Astrocyte of the cerebellum (primary cell): ENCODE results near the gene CORO2A.

ENCODE experiments used
- DNase-seq: peaks from one replicate; pipeline ENCODE4 v3.0.0-alpha.2; 2011; ENCODE audit warnings: low read depth
- H3K4me3 ChIP-seq: 2 replicates; pipeline ENCODE4 v1.5.1; 2011; ENCODE audit warnings: mild to moderate bottlenecking, low read depth, low read length, moderate library complexity
- CTCF ChIP-seq: IDR thresholded peaks from 2 replicates; pipeline ENCODE4 v1.5.1; 2012; ENCODE audit warnings: low read length, low read depth, moderate library complexity, mild to moderate bottlenecking; ENCODE audit errors: missing control alignments
- in situ Hi-C: cut with HindIII; loops from 2 replicates; pipeline ENCODE4 v1.10.0; 2017; ENCODE audit warnings: low sequenced_read_pairs

Gene CORO2A

GRCh38 chr9:98184326-98184725 lies 8.1 kb downstream of the CORO2A start:
- no peak for DNase-seq
- H3K4me3 ChIP-seq: no peak overlapping the region
- TF ChIP-seq CTCF: no peak
- in situ Hi-C loops: no loop called here

- no peak overlapping the region for H3K4me3 ChIP-seq
- DNase-seq: no peak
- in situ Hi-C loops: no loop called here
- no peak for TF ChIP-seq CTCF
Observed at GRCh38 chr9:98182889-98183599, 9.4 kb downstream of the CORO2A start.

DNA sequence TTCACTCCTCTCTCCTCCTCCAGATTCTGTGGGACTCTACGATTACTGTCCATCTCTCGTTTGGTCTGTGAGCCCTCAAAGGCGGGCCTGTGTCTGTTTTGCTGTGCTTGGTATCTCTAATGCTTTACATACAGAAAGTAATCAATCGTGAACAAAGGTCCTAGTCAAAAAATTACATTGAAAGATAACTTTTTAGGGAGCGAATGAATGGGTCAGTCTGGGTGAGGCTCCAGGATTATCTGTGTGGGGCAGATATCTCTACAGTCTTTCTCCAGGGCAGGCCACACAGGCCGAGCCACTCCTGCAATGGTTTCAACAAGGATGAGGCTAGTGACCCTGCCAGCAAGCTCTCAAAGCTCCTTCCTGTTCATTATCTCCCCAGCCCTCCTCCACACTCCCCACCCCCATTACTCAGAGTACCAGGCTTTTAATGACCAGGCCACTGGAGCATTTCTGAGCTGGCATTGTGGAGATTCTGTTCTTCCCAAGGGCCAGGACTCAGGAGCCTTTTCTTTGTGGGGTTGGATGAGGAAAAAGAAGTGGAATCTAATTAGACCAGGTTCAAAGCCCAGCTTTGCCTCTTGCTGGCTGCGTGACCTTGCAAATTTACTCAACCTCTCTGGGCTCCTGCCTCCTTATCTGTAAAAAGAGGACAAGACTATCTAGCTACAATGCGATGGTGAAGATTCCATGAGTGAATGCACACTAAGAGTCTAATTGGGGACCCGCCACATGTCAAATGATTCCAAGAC lies 10.2 kb downstream of the CORO2A start:
- in situ Hi-C loops: no loop called here
- no peak for TF ChIP-seq CTCF

GRCh38 chr9:98181746-98182068 lies 10.7 kb downstream of the CORO2A start:
- H3K4me3 ChIP-seq: no peak overlapping the region
- no peak for TF ChIP-seq CTCF
- in situ Hi-C loops: no loop called here
- DNase-seq: no peak

More for the DNA sequence above, 10.2 kb downstream of the CORO2A start:
- DNase-seq: no peak
- no peak overlapping the region for H3K4me3 ChIP-seq

DNA sequence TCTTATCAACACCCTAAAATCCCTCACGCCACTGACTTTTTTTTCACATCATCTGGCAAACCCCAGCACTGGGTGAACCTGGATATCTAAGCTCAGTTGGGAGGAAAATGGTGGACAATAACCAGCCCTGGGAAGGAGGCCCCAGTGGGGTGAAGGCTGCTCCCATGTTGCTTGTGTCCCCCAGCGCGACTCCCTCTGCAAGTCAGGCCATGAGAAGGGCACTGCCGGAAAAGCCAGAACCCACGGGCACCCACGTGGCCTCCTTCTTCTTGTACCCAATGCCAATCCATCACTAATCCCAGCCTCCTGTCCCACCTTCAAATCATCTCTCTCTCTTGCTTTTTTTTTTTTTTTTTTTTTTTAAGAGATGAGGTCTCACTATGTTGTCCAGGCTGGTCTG lies 11.4 kb downstream of the CORO2A start:
- no peak for TF ChIP-seq CTCF
- no peak overlapping the region for H3K4me3 ChIP-seq
- in situ Hi-C loops: no loop called here
- DNase-seq: no peak

DNA sequence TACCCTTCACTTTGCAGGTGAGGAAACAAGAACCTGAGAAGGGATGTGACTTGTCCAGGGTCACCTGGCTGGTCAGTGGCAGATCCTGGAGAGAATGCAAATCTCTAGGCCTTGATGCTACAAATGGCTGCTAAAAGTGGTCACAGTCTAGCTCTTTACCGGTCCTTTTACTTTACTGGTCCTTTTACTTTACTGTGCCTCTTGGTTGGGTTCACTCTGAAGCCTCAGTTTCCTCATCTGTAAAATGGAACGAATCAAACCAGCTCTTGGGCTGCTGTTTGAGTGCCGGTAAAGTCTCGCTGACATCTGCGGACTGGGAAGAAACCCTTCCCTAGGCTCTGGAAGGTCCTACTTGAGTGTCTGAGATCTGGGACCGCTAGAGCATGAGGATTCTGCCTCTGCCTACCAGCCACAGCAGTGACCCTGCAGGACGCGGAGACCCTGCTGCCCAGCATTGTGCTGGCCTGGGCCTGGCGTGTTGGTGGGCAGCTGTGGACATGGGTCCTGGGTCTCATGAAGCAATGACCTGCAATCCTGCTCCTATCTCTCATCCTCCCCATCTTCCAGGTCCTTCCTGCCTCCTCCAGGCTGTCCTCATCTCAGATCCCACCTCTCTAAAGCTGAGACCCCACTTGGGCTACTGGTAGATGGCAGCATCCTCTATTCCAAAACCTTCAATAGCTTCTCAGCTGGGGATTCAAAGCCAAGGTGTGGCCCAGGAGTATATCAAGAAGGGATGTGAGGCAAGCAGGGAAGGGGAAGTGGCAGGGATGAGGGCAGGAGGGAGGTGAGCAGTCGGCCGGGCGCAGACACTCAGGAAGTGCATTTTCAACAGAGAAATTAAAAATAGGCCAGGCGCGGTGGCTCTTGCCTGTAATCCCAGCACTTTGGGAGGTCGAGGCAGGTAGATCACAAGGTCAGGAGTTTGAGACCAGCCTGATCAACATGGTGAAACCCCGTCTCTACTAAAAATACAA lies 13.3 kb downstream of the CORO2A start:
- TF ChIP-seq CTCF: no peak
- no peak overlapping the region for H3K4me3 ChIP-seq
- DNase-seq: no peak
- in situ Hi-C loops: no loop called here
